ENCODE results near the gene ENTPD5.
A peak's percentile ranks its signal among the peaks of the same experiment; 100 is the strongest.

Gene ENTPD5

DNA sequence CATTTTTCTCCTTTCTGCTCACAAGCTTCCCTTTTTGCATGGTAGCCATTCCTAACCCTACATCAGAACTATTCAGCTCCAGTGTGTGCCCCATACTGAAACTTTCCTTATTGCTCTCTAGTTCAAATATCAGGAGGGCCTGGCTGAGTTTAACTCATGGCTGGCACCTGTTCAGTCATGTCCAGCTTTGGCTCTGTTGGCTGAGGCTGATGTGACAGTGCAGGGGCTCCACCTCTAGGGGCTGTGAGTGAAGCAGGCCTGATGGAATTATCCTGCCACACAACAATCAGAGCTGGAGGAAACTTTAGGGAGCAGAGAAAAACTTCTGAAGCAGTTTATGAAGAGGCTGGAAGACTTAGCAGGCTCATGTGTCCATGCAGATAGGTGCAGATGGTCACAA is 60.5 kb downstream of the ENTPD5 start:
- TF ChIP-seq, protein P1, sequence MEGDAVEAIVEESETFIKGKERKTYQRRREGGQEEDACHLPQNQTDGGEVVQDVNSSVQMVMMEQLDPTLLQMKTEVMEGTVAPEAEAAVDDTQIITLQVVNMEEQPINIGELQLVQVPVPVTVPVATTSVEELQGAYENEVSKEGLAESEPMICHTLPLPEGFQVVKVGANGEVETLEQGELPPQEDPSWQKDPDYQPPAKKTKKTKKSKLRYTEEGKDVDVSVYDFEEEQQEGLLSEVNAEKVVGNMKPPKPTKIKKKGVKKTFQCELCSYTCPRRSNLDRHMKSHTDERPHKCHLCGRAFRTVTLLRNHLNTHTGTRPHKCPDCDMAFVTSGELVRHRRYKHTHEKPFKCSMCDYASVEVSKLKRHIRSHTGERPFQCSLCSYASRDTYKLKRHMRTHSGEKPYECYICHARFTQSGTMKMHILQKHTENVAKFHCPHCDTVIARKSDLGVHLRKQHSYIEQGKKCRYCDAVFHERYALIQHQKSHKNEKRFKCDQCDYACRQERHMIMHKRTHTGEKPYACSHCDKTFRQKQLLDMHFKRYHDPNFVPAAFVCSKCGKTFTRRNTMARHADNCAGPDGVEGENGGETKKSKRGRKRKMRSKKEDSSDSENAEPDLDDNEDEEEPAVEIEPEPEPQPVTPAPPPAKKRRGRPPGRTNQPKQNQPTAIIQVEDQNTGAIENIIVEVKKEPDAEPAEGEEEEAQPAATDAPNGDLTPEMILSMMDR (IDR thresholded peaks at IDR 0.05), result no peak
- no peak for TF ChIP-seq ZFX (IDR thresholded peaks at IDR 0.05; ENCODE audit: borderline replicate concordance)

DNA sequence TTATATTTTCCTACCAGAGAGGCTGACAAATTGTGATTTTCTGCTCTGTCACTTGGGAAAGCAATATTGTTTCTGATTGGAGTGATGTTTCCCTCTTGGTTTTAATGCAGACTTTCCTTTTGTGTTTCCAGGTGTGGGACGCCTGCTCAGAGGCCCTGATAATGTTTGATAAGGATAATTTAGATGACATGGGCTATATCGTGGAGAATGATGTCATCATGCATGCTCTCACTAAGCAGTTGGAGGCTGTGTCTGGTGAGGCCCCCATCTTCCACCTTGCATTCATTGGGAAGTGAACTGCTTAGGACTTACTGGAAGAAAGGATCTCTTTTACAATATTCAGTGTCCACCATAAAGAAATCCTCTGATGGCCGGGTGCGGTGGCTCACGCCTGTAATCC is 63.4 kb downstream of the ENTPD5 start:
- TF ChIP-seq ZFX (IDR thresholded peaks at IDR 0.05; ENCODE audit: borderline replicate concordance), result no peak
- TF ChIP-seq, protein P1 (IDR thresholded peaks at IDR 0.05), result no peak

More for the DNA sequence above, 60.5 kb downstream of the ENTPD5 start:
- H3K27ac ChIP-seq, result no peak overlapping the region

DNA sequence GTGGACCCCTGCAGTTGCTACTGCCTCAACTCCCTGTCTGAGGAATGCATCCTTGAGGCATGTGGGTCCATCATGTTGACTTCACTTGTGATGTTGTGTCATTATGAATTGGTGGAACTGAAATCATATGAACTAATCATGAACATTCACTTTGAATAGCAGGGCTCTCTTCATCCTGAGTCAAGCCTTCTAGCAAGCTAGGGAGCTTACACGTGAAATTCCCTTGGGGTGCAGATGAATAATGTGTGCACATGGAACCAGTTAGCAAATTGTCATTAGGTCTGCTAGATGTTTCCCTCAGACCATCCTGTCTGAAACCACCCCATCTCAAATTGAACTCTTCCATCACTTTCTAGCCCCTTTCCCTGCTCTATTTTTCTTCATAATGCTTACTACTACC is 65.4 kb downstream of the ENTPD5 start:
- TF ChIP-seq, protein P1 (IDR thresholded peaks at IDR 0.05), result no peak
- TF ChIP-seq ZFX (IDR thresholded peaks at IDR 0.05; ENCODE audit: borderline replicate concordance), result no peak
- H3K27ac ChIP-seq, result no peak overlapping the region

More for the DNA sequence above, 63.4 kb downstream of the ENTPD5 start:
- no peak overlapping the region for H3K27ac ChIP-seq

DNA sequence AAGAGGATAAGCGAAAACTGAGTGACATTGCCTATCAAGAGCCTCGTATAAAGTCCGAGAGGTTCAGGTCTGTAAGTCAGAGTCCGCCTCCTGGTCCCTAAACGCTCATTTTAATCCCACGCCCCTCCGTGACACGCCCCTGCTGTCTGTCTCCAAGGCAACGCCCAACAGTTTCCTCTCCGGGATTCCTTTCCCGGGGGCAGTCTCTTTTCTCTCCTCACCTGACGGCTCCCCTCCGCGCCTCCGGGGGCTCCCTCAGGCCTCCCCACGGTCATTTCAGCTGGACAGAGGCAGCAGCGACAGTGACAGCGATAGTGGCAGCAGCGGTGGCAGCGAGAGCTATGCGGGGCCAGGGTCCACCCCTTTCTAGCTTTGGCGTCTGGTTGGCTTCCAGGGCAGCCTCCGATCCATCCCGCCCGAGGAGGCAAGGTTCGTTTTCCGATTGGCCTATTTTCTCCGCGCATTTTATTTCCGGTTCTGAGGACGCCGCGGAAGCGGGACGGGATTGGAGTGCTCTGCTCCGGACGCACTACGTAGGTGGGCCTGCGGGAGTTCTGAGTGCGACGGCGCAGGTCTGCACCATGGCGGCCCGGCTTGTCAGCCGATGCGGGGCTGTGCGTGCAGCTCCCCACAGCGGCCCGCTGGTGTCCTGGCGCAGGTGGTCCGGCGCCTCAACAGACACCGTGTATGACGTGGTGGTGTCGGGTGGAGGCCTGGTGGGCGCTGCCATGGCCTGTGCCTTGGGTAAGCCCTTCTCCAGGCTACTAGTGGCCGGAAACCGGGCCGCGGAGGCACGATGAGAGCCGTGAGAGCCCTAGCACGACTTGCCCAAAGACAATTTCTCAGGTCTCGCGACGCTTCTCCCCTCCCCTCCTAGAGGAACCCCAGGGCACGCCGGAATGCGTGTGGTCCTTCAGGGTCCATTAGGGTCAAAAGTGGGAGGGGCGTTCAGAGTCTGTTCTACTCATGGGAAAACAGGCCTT is 69.0 kb downstream of the ENTPD5 start, which contains the start of the genes COQ6 and FAM161B:
TSS of gene COQ6 (plus strand) at position 551 of the 983 bp plus-strand sequence. CDS start at position 582, 31 bp downstream.
TSS of gene FAM161B (minus strand) at position 343 of the 983 bp plus-strand sequence. CDS start at position 275, 68 bp downstream.
- TF ChIP-seq ZFX (IDR thresholded peaks at IDR 0.05; ENCODE audit: borderline replicate concordance), result no peak
- TF ChIP-seq, protein P1 (IDR thresholded peaks at IDR 0.05), result 0 out of 2 replicates have a peak, but pooled peaks have one; percentile 6

DNA sequence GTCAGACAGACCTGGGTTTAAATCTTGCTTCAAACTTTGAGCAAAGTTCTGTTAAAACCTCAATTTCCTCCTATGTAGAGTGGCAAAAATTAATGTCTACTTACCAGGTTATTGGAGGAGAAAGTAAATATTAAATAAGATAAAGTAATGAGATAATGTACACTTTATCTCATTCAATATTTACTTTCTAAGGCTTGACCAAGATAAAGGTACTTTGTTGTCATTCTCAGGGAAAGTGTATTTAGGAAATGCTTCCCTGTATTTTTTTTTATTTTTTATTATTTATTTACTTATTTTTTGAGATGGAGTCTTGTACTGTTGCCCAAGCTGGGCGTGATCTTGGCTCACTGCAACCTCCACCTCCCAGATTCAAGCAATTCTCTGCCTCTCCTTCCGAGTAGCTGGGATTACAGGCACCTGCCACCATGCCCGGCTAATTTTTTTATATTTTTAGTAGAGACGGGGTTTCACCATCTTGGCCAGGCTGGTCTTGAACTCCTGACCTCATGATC is 73.9 kb downstream of the ENTPD5 start:
- TF ChIP-seq, protein P1 (IDR thresholded peaks at IDR 0.05), result no peak
- no peak for TF ChIP-seq ZFX (IDR thresholded peaks at IDR 0.05; ENCODE audit: borderline replicate concordance)
- H3K27ac ChIP-seq, result peak overlapping the region; percentile 93

More for the DNA sequence above, 69.0 kb downstream of the ENTPD5 start, which contains the start of the genes COQ6 and FAM161B:
- H3K27ac ChIP-seq, result peak within 1 kb of the TSS; percentile 86

DNA sequence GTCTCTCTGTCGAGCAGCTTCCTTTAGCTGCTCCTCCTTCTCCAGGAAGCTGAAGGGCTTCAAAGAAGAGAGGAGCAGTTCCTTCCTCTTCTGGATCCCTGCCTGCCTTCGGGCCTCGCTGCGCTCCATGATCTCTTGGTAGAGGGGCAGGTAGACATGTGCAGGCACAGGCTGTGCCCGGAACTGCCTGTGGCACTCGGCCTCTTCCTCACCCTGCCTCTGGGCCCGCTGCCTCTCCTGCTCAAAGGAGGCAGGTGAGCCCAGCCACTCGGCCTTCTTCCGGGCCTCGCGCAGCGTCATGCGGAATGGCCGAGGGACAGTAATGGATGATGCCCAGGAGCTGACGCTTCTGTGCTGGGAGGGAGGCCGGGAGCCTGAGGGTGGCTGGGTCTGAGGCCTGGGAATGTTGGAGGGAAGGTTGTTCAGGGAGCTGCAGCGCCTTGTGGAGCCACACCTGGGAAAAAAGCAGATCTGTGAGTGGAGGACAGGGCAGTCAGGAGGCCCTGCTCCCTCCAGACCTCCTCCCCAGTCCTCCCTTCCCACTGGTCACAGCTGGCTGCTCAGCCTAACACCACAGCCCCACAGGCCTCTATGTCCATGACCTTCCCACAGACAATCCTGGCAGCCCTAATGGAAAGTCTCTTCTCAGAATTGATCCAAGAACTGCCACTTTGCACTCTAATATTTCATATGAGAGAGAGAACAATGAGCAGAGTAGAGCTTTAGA is 74.5 kb downstream of the ENTPD5 start:
- TF ChIP-seq, protein P1 (IDR thresholded peaks at IDR 0.05), result no peak
- TF ChIP-seq ZFX (IDR thresholded peaks at IDR 0.05; ENCODE audit: borderline replicate concordance), result no peak

More for the DNA sequence above, 74.5 kb downstream of the ENTPD5 start:
- H3K27ac ChIP-seq, result peak overlapping the region; percentile 93

All from 22Rv1 (cell line).